Subcutaneous adipose tissue (tissue), 4 donors: ENCODE data around the gene SDCCAG8. TPM values are rescaled to one million over a fixed set of nuclear protein-coding genes. Genes with fewer than 3 reads are reported as not detected.

Source experiments
- CTCF ChIP-seq: fragments of 450-650 bp; IDR thresholded peaks from one replicate; pipeline ENCODE4 v1.5.1; 2016; ENCODE audit warnings: low read depth, mild to moderate bottlenecking, control low read depth, antibody characterized with exemption, moderate library complexity
- total RNA-seq, 4 donors: library from RNA; depleted of rRNA; stranded (reverse); fragments of >200 nt; gene quantifications; one replicate each; pipeline ENCODE4 v1.1.0, GENCODE V29; 2016

SDCCAG8 gene
- total RNA-seq, 4 donors from 2014 or later = 44.6 to 74.5 (median 51.9) TPM

DNA sequence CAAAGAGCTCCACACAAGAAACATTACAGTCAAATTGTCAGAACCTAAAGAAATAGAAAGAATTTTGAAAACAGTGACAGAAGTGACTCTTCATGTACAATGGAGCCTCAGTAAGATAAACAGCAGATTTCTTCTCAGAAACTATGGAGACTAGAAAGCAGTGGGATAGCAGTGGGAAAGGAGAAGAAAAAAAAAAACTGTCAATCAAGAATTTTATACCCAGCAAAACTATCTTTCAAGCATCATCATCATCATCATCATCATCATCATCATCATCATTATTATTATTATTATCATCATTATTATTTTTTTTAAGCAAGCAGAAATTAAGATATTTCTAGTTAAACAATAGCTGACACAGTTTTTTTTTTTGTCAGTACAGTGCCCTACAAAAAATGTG lies 24.9 kb upstream of the SDCCAG8 start:
- no peak for TF ChIP-seq CTCF

DNA sequence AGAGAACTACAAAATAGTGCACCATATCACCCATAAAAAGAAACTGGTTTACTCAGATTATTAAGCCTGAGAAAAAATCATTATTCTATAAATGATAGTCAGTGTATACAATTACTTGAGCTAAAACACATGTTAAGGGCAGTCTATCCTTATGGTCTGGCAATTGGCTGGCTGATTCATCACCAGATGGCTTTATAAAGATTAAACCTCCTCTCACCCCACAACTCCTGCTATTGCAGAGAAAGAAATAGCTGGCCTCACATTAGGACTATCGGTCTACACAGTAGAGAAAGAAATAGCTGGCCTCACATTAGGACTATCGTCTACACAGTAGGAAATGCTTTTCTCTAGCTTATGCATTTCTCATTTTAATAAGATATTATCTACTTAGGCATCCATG lies 21.9 kb upstream of the SDCCAG8 start:
- TF ChIP-seq CTCF = no peak

DNA sequence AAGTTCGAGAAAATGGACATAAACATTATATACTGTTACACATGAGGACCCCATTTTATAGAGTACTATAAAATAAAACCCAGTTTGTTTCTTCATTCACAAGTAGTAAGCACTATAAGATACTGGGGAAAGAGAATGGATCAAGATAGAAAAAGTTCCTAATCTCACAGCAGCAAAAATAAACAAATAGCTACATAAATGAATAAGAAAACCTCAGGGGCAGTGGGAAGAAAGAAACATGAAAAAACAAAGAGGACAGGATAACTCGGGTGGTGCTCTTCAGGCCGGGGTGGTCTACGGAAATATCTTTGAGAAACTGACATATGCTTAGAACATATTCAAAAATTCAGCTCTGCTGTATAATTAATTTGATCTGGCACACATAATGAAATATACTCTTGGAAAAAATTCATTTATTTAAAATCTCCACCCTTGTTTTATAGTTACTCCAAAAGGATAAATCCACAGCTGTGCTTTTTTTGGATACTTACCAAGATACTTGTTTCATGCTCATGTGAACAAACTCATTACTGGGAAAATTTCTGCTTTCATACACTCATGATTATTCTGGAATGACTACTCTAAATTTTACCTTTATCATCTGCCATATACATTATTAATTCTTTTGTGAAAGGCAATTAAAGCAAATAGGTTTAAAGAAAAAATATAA lies 20.7 kb upstream of the SDCCAG8 start:
- no peak for TF ChIP-seq CTCF

- no peak for TF ChIP-seq CTCF
These were observed 19.1 kb upstream of the SDCCAG8 start for GRCh38 chr1:243236604-243237252.

GRCh38 chr1:243244432-243244841 lies 11.4 kb upstream of the SDCCAG8 start:
- TF ChIP-seq CTCF = no peak

DNA sequence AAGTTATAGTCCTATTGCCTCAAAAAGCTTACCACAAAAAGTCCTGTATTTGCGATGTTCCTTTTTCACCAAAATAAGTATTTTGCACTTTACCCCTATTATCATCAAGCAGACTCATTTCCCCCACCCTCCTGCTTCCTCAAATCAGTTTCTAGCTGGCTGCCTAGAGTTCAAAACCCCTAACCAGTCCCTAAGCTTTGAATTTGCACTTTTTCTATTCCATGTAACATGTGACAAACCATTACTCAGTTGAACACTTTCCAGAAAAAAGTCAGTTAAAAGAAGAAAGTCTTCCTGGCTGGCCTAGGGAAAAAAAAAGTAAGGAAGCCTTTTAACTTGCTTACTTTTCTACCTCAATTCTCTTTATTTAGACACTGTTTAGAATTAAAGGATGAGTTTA lies 8.9 kb upstream of the SDCCAG8 start:
- TF ChIP-seq CTCF = no peak

DNA sequence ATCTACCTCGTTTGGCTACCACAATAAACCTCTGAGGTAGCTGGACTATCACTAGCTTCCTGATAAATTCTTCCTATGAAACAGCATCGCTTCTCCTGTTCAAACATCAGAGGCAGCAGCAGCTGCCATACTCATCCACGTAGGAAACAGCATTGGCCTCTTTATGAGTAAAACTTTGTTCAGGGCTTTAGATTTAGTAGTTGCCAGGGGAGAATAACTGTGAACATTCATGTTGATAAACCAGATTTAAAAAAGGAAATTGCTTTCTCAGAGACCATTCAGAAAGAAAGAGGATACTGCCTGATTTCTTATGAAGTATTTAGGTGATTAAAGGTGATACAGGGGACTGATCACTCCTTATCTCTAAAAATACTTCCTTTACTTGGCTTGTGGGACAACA lies 7.9 kb upstream of the SDCCAG8 start:
- no peak for TF ChIP-seq CTCF
